HepG2 (cell line): ENCODE measurements around the gene ACAD8. TPM values are rescaled to one million over a fixed set of nuclear protein-coding genes. Genes with fewer than 3 reads are reported as not detected.
A peak's percentile ranks its signal among the peaks of the same experiment; 100 is the strongest.

Experiments used
- CHD2 ChIP-seq: IDR thresholded peaks from 2 replicates; pipeline ENCODE4 v1.6.1; 2011; ENCODE audit warnings: low read depth, low read length, improper control_type of control experiment
- FOXC1 ChIP-seq: sonication (generic); formaldehyde crosslinking; IDR thresholded peaks from 2 replicates; pipeline ENCODE4 v1.8.0; 2022; ENCODE audit warnings: mild to moderate bottlenecking, missing genetic modification reagents, borderline replicate concordance
- KMT2A ChIP-seq: sonication (generic); formaldehyde crosslinking; IDR thresholded peaks from 2 replicates; pipeline ENCODE4 v1.4.0; 2020; ENCODE audit warnings: missing genetic modification reagents
- RFX5 ChIP-seq: IDR thresholded peaks from 2 replicates; pipeline ENCODE4 v1.6.1; 2011; ENCODE audit warnings: low read depth, low read length, improper control_type of control experiment
- SP140L ChIP-seq: sonication (generic); formaldehyde crosslinking; IDR thresholded peaks from 2 replicates; pipeline ENCODE4 v1.4.0; 2020; ENCODE audit warnings: missing genetic modification reagents, borderline replicate concordance
- SRF ChIP-seq: IDR thresholded peaks from 2 replicates; pipeline ENCODE4 v1.6.1; 2011; ENCODE audit warnings: mild to moderate bottlenecking, low read depth, low read length, moderate library complexity
- TBX2 ChIP-seq: sonication (generic); formaldehyde crosslinking; IDR thresholded peaks from 2 replicates; pipeline ENCODE4 v1.5.0; 2020; ENCODE audit warnings: missing genetic modification reagents, mild to moderate bottlenecking, borderline replicate concordance
- ZNF557 ChIP-seq: sonication (generic); formaldehyde crosslinking; IDR thresholded peaks from 2 replicates; pipeline ENCODE4 v1.4.0; 2020; ENCODE audit warnings: missing genetic modification reagents
- polyA plus RNA-seq, 8 experiments: library from polyadenylated mRNA; depleted of rRNA in 3 of 8; stranded (reverse) in 7 of 8; unstranded in 1 of 8; fragments of >200 nt; fragmentation: Illumina TruSeq in 4 of 8; extraction: Trizol in 4 of 8; gene quantifications; 2 replicates each; pipeline versions ENCODE4 v1.2.1 to v1.2.3, GENCODE V29; 2011 to 2016; ENCODE audit warnings: low read depth in 4 of 8, missing spikeins in 1 of 8, mixed read lengths in 1 of 8; ENCODE audit not compliant: insufficient read depth in 1 of 8
- total RNA-seq, 5 experiments: library from RNA; depleted of rRNA; stranded (reverse); fragments of >200 nt; fragmentation: Illumina TruSeq; extraction: Trizol; gene quantifications; 2 replicates each; pipeline ENCODE4 v1.2.3, GENCODE V29; 2016; ENCODE audit warnings: low read depth in 1 of 5
- TF ChIP-seq, protein P1 (sequence below): sonication (generic); formaldehyde crosslinking; IDR thresholded peaks from one replicate; pipeline ENCODE4 v1.5.1; 2020; ENCODE audit warnings: mild to moderate bottlenecking, missing genetic modification reagents; ENCODE audit errors: not compliant biosample characterization
- TF ChIP-seq, protein P2 (sequence below): sonication (generic); formaldehyde crosslinking; IDR thresholded peaks from 2 replicates; pipeline ENCODE4 v1.4.0; 2020; ENCODE audit warnings: mild to moderate bottlenecking, missing genetic modification reagents
- TF ChIP-seq, protein P3 (sequence below): fragments of 450-650 bp; IDR thresholded peaks from 2 replicates; pipeline ENCODE4 v1.6.1; 2016
- TF ChIP-seq, protein P4 (sequence below): sonication (generic); formaldehyde crosslinking; IDR thresholded peaks from 2 replicates; pipeline ENCODE4 v1.8.0; 2022; ENCODE audit warnings: mild to moderate bottlenecking, missing genetic modification reagents, borderline replicate concordance
- TF ChIP-seq, protein P5 (sequence below): sonication (generic); formaldehyde crosslinking; IDR thresholded peaks from 2 replicates; pipeline ENCODE4 v1.5.0; 2020; ENCODE audit warnings: missing genetic modification reagents

Gene ACAD8
- total and polyA plus RNA-seq, 2 of the 13 experiments (the other 11 are each of a cell fraction or from before 2014, with no cell fraction given) = 13.5 to 20.3 TPM

DNA sequence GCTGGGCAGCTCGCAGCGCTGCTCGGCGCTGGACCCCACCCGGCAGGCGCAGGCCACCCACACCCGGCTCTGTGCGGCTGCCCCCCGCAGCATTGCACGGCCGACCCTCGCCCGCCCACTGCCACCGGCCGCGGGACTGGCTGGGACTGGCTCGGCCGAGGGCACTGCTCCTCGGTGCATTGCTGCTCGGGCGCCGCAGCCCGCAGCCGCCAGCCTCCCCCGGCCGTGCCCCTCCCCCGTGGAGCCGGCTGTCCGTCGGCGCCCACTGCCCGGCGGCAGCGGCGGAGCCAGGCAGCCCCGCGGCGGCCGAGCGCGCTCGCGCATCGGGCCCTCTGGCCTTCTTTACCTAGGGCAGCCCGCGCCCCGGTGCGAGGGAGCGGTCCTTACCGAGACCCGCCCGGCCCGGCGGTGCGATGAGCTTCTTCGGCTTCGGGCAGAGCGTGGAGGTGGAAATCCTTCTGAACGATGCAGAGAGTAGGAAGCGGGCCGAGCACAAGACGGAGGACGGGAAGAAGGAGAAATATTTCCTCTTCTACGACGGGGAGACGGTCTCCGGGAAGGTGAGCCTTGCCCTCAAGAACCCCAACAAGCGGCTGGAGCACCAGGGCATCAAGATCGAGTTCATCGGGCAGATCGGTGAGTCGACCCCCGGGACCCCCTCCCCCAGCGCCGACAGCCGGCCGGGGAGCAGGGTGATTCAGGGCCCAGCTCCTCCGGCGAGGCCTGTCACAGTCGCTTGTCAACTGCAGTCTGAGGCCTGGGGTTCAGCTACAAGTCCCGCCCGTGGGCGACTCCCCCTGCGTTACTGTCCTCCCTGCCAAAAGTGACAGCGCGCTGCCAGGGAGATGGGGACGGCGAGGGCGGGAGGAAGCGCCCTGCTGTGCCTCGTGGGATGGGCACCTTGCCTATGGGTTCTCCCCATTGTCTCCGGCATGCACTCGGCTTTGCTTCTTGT lies 28.4 kb upstream of the ACAD8 start (continued):
- TF ChIP-seq, protein P1, sequence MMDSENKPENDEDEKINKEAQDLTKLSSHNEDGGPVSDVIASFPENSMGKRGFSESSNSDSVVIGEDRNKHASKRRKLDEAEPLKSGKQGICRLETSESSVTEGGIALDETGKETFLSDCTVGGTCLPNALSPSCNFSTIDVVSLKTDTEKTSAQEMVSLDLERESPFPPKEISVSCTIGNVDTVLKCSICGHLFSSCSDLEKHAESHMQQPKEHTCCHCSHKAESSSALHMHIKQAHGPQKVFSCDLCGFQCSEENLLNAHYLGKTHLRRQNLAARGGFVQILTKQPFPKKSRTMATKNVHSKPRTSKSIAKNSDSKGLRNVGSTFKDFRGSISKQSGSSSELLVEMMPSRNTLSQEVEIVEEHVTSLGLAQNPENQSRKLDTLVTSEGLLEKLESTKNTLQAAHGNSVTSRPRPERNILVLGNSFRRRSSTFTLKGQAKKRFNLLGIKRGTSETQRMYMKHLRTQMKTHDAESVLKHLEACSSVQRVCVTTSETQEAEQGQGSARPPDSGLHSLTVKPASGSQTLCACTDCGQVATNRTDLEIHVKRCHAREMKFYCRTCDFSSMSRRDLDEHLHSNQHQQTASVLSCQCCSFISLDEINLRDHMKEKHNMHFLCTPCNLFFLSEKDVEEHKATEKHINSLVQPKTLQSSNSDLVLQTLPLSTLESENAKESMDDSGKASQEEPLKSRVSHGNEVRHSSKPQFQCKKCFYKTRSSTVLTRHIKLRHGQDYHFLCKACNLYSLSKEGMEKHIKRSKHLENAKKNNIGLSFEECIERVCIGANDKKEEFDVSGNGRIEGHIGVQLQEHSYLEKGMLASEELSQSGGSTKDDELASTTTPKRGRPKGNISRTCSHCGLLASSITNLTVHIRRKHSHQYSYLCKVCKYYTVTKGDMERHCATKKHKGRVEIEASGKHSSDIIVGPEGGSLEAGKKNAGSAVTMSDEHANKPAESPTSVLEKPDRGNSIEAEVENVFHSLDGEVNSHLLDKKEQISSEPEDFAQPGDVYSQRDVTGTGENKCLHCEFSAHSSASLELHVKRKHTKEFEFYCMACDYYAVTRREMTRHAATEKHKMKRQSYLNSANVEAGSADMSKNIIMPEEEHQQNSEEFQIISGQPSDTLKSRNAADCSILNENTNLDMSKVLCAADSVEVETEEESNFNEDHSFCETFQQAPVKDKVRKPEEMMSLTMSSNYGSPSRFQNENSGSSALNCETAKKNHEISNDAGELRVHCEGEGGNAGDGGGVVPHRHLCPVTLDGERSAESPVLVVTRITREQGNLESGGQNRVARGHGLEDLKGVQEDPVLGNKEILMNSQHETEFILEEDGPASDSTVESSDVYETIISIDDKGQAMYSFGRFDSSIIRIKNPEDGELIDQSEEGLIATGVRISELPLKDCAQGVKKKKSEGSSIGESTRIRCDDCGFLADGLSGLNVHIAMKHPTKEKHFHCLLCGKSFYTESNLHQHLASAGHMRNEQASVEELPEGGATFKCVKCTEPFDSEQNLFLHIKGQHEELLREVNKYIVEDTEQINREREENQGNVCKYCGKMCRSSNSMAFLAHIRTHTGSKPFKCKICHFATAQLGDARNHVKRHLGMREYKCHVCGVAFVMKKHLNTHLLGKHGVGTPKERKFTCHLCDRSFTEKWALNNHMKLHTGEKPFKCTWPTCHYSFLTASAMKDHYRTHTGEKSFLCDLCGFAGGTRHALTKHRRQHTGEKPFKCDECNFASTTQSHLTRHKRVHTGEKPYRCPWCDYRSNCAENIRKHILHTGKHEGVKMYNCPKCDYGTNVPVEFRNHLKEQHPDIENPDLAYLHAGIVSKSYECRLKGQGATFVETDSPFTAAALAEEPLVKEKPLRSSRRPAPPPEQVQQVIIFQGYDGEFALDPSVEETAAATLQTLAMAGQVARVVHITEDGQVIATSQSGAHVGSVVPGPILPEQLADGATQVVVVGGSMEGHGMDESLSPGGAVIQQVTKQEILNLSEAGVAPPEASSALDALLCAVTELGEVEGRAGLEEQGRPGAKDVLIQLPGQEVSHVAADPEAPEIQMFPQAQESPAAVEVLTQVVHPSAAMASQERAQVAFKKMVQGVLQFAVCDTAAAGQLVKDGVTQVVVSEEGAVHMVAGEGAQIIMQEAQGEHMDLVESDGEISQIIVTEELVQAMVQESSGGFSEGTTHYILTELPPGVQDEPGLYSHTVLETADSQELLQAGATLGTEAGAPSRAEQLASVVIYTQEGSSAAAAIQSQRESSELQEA (CRISPR knock-in tag) = no peak
- TF ChIP-seq, protein P2, sequence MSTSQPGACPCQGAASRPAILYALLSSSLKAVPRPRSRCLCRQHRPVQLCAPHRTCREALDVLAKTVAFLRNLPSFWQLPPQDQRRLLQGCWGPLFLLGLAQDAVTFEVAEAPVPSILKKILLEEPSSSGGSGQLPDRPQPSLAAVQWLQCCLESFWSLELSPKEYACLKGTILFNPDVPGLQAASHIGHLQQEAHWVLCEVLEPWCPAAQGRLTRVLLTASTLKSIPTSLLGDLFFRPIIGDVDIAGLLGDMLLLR (CRISPR knock-in tag) = no peak
- no peak for TF ChIP-seq SRF
- TF ChIP-seq FOXC1 (CRISPR knock-in tag) = no peak
- no peak for TF ChIP-seq KMT2A
- TF ChIP-seq ZNF557 (CRISPR knock-in tag) = no peak
- TF ChIP-seq RFX5 = no peak
- TF ChIP-seq, protein P3, sequence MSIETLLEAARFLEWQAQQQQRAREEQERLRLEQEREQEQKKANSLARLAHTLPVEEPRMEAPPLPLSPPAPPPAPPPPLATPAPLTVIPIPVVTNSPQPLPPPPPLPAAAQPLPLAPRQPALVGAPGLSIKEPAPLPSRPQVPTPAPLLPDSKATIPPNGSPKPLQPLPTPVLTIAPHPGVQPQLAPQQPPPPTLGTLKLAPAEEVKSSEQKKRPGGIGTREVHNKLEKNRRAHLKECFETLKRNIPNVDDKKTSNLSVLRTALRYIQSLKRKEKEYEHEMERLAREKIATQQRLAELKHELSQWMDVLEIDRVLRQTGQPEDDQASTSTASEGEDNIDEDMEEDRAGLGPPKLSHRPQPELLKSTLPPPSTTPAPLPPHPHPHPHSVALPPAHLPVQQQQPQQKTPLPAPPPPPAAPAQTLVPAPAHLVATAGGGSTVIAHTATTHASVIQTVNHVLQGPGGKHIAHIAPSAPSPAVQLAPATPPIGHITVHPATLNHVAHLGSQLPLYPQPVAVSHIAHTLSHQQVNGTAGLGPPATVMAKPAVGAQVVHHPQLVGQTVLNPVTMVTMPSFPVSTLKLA = no peak
- TF ChIP-seq, protein P4, sequence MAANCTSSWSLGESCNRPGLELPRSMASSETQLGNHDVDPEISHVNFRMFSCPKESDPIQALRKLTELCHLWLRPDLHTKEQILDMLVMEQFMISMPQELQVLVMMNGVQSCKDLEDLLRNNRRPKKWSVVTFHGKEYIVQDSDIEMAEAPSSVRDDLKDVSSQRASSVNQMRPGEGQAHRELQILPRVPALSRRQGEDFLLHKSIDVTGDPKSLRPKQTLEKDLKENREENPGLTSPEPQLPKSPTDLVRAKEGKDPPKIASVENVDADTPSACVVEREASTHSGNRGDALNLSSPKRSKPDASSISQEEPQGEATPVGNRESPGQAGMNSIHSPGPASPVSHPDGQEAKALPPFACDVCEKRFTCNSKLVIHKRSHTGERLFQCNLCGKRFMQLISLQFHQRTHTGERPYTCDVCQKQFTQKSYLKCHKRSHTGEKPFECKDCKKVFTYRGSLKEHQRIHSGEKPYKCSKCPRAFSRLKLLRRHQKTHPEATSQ (CRISPR knock-in tag) = no peak
- TF ChIP-seq, protein P5, sequence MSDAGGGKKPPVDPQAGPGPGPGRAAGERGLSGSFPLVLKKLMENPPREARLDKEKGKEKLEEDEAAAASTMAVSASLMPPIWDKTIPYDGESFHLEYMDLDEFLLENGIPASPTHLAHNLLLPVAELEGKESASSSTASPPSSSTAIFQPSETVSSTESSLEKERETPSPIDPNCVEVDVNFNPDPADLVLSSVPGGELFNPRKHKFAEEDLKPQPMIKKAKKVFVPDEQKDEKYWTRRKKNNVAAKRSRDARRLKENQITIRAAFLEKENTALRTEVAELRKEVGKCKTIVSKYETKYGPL (CRISPR knock-in tag) = no peak
- TF ChIP-seq TBX2 (CRISPR knock-in tag) = 0 out of 2 replicates have a peak, but pooled peaks have one; percentile 12
- TF ChIP-seq SP140L (CRISPR knock-in tag) = no peak
- TF ChIP-seq CHD2 = no peak
